Adrenal gland (tissue), 12 donors: Measurements from ENCODE around the gene KRTAP3-2. TPM values are rescaled to one million over a fixed set of nuclear protein-coding genes. Genes with fewer than 3 reads are reported as not detected.

Experiments used
- DNase-seq, 7 donors: peaks; one replicate each; pipeline ENCODE4 v3.0.0-alpha.2; 2019 to 2020
- H3K27ac ChIP-seq, 5 donors: fragments of 200-600 bp; sonication (generic) in 4 of 5; 1 replicate in 3 of 5; 2 replicates in 2 of 5; pipeline versions ENCODE4 v1.5.1 to v1.8.0; 2016 to 2020; ENCODE audit warnings: mild to moderate bottlenecking in 1 of 5
- H3K27me3 ChIP-seq: fragments of 200-600 bp; 2 replicates; pipeline ENCODE4 v1.8.0; 2021
- H3K36me3 ChIP-seq, 2 donors: fragments of 200-600 bp; replicated peaks in 1 of 2; 1 replicate in 1 of 2; 2 replicates in 1 of 2; pipeline versions ENCODE4 v1.5.1 to v1.8.0; 2018 to 2022
- H3K4me1 ChIP-seq, 2 donors: fragments of 200-600 bp; replicated peaks in 1 of 2; 1 replicate in 1 of 2; 2 replicates in 1 of 2; pipeline versions ENCODE4 v1.5.1 to v1.8.0; 2018 to 2021
- H3K4me3 ChIP-seq, 4 donors: fragments of 200-600 bp; sonication (generic) in 3 of 4; one replicate each; pipeline ENCODE4 v1.5.1; 2016 to 2018
- H3K9me3 ChIP-seq, 3 donors: fragments of 200-600 bp; sonication (generic) in 1 of 3; replicated peaks in 1 of 3; 1 replicate in 2 of 3; 2 replicates in 1 of 3; pipeline versions ENCODE4 v1.5.1 to v1.8.0; 2016 to 2021
- POLR2A ChIP-seq, 2 donors: fragments of 450-650 bp; IDR thresholded peaks; one replicate each; pipeline ENCODE4 v1.6.1; 2017; ENCODE audit warnings: antibody characterized with exemption in 2 of 2, mild to moderate bottlenecking in 2 of 2, moderate library complexity in 1 of 2
- WGBS, 4 donors: extraction: QIAGEN DNeasy Blood & Tissue Kit in 2 of 4; methylation state at CpG; one replicate each; pipeline versions ENCODE4 v1.1.5 to v1.1.7; 2013 to 2017; 5-methylcytosine and 5-hydroxymethylcytosine counted together
- intact Hi-C, 2 donors: fragments of 100-400 bp; cut with DNase I; formaldehyde crosslinking; loops; one replicate each; pipeline versions ENCODE4 v1.14.1 to v1.15.0; 2022 to 2023
- polyA plus RNA-seq, 3 donors: library from polyadenylated mRNA; stranded (reverse); fragments of 200-250 nt in 2 of 3; fragments of 350-450 nt in 1 of 3; fragmentation: Illumina TruSeq in 1 of 3; extraction: RNeasy Lipid Tissue Mini Kit (QIAGEN cat#74804) in 1 of 3; gene quantifications; one replicate each; pipeline ENCODE4 v1.2.3, GENCODE V29; 2013 to 2014
- total RNA-seq, 9 donors: library from RNA; depleted of rRNA in 4 of 9; stranded (reverse); fragments of >200 nt in 4 of 9; fragments of 120-200 nt in 1 of 9; fragmentation: NEBNext Ultra II Directional in 1 of 9; extraction: Animal tissue kit (Norgen Biotek cat#: 25700) in 1 of 9; gene quantifications; one replicate each; pipeline versions ENCODE4 v1.1.0 to v1.2.4, GENCODE V29; 2013 to 2023
- TF ChIP-seq, protein P1 (sequence below), 6 experiments: fragments of 450-650 bp in 4 of 6; fragments of 200-600 bp in 2 of 6; sonication (generic) in 1 of 6; IDR thresholded peaks; 1 replicate in 5 of 6; 2 replicates in 1 of 6; pipeline versions ENCODE4 v1.5.1 to v1.8.0; 2016 to 2021; ENCODE audit warnings: antibody characterized with exemption in 6 of 6, mild to moderate bottlenecking in 2 of 6, moderate library complexity in 1 of 6
- donor health status: healthy with polysubstance abuse.
- donor health status: Bipolar disorder and iron deficiency.
- donor health status: DM: yes; HTN: yes; CAD: no.
- donor health status: DM: no; HTN: no; CAD: no.
- donor health status: DM: no; HTN: no; CAD: no.
- donor health status: DM: yes; HTN: yes; CAD: no.

Gene KRTAP3-2
- total and polyA plus RNA-seq, 12 donors = not detected

DNA sequence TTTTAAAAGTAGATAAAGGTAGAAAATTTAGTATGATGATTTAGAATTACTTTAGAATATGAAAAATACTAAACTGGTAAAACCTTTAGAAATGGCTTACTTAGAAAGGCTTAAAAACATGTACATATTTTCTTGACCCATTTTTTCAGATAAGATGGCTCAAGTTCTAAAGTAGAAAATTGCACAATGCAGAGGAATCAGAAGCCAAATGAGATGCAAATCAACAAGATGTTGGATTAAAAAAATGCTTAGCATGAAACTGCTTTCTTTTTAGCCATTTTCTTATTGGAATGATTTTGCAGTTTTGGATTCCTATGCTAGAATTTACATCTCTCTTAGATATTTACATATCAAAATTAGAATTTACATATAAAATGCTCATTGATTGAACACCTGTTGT is 10.7 kb upstream of the KRTAP3-2 start:
- H3K27ac ChIP-seq = no peak overlapping the region
- H3K9me3 ChIP-seq = no peaks in the 10 kb centered on the region
- TF ChIP-seq POLR2A (IDR thresholded peaks at IDR 0.05) = no peak
- TF ChIP-seq, protein P1, sequence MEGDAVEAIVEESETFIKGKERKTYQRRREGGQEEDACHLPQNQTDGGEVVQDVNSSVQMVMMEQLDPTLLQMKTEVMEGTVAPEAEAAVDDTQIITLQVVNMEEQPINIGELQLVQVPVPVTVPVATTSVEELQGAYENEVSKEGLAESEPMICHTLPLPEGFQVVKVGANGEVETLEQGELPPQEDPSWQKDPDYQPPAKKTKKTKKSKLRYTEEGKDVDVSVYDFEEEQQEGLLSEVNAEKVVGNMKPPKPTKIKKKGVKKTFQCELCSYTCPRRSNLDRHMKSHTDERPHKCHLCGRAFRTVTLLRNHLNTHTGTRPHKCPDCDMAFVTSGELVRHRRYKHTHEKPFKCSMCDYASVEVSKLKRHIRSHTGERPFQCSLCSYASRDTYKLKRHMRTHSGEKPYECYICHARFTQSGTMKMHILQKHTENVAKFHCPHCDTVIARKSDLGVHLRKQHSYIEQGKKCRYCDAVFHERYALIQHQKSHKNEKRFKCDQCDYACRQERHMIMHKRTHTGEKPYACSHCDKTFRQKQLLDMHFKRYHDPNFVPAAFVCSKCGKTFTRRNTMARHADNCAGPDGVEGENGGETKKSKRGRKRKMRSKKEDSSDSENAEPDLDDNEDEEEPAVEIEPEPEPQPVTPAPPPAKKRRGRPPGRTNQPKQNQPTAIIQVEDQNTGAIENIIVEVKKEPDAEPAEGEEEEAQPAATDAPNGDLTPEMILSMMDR (IDR thresholded peaks at IDR 0.05) = no peak
- intact Hi-C loops = no loop called here
- H3K27me3 ChIP-seq = no peaks in the 10 kb centered on the region
- H3K4me1 ChIP-seq = no peaks in the 10 kb centered on the region
- DNase-seq = no peak
- H3K36me3 ChIP-seq = no peaks in the 10 kb centered on the region
- no peak overlapping the region for H3K4me3 ChIP-seq

DNA sequence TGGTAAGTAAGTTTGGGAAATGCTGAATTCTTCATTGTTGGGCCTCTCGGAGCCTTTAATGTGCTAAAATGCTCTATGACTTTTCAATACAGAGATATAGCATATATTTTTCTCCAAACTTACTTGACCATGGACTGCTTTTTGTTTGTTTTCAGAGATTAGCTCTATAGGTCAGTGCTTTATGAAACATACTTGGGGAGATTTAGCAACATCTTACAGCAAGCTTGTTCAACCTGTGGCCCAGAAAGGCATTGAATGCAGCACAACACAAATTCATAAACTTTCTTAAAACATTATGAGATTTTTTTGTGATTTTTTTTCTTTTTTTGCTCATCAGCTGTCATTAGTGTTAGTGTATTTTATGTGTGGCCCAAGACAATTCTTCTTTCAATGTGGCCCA is 10.2 kb upstream of the KRTAP3-2 start:
- DNase-seq = no peak
- H3K9me3 ChIP-seq = no peaks in the 10 kb centered on the region

DNA sequence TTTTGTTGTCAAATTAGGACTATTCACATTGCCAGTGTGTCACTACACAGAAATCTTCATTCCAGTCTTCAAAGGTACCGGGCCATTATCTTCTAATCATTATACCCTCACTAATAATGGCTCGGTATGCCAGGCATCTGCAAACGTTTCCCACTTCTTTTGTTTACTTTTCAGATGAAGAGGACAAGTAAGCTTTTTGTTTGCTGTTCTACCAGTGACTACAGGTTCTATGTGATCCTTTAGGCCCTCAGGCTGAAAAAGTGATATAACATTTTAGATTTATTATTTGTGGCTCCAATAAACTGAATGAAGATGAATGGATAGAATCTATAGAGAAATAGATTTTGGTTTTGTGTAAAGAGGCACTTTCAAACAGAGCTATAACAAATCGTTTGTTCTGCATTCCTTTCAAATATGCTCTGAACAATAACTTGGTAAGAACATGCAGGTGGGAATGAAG is 9.6 kb upstream of the KRTAP3-2 start:
- H3K27me3 ChIP-seq = no peaks in the 10 kb centered on the region
- DNase-seq = no peak
- no peaks in the 10 kb centered on the region for H3K9me3 ChIP-seq
- no peak overlapping the region for H3K27ac ChIP-seq
- intact Hi-C loops = no loop called here
- no peak for TF ChIP-seq POLR2A (IDR thresholded peaks at IDR 0.05)
- TF ChIP-seq, protein P1 (IDR thresholded peaks at IDR 0.05) = no peak
- H3K36me3 ChIP-seq = no peaks in the 10 kb centered on the region
- H3K4me1 ChIP-seq = no peaks in the 10 kb centered on the region
- WGBS, 4 donors = 70 to 74% (median 73%) methylated on average over 4 of the region's 4 CpGs
- no peak overlapping the region for H3K4me3 ChIP-seq

More for the DNA sequence above, 10.2 kb upstream of the KRTAP3-2 start:
- no peaks in the 10 kb centered on the region for H3K27me3 ChIP-seq
- no peaks in the 10 kb centered on the region for H3K36me3 ChIP-seq
- intact Hi-C loops = no loop called here
- WGBS, 4 donors = 72 to 90% (median 79%) methylated on average over 1 of the region's 1 CpG
- H3K4me1 ChIP-seq = no peaks in the 10 kb centered on the region
- no peak overlapping the region for H3K4me3 ChIP-seq
- TF ChIP-seq, protein P1 (IDR thresholded peaks at IDR 0.05) = no peak
- TF ChIP-seq POLR2A (IDR thresholded peaks at IDR 0.05) = no peak
- H3K27ac ChIP-seq = no peak overlapping the region

DNA sequence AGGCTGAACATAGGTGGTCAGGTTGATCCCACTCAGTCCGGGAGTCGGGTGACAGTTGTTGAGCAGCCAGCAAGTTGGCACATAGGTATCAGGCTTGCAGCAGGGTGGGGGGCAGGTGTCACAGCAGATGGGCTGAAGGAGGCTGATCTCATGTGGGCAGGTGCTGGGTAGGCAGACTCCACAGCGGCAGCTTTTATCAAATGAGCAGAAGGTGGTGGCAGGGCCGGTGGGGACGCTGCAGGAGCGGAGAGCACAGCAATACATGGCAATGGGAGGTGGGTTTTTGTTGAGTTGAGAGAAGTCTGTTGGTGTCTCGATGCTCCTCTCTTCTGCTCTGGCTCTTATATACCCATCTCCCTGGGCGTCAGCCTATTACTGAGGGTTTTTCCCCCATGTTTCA is 9.1 kb upstream of the KRTAP3-2 start, which contains the start of gene KRTAP3-1:
TSS of gene KRTAP3-1 (minus strand) at position 318 of the 400 bp plus-strand sequence. CDS start at position 264, 54 bp downstream.
- intact Hi-C loops = no loop called here
- H3K27ac ChIP-seq = no peak within 1 kb of the TSS
- H3K27me3 ChIP-seq = no peaks in the 10 kb centered on the region
- TF ChIP-seq, protein P1 (IDR thresholded peaks at IDR 0.05) = no peak
- TF ChIP-seq POLR2A (IDR thresholded peaks at IDR 0.05) = no peak
- 84 to 95% (median 89%) methylated on average over 5 to 8 of the region's 8 CpGs for WGBS, 4 donors
- no peak within 1 kb of the TSS for H3K4me3 ChIP-seq
- no peaks in the 10 kb centered on the region for H3K36me3 ChIP-seq
- no peak for DNase-seq
- H3K4me1 ChIP-seq = no peaks in the 10 kb centered on the region
- H3K9me3 ChIP-seq = no peaks in the 10 kb centered on the region
